Measurements from ENCODE around the gene PLSCR2.

DNA sequence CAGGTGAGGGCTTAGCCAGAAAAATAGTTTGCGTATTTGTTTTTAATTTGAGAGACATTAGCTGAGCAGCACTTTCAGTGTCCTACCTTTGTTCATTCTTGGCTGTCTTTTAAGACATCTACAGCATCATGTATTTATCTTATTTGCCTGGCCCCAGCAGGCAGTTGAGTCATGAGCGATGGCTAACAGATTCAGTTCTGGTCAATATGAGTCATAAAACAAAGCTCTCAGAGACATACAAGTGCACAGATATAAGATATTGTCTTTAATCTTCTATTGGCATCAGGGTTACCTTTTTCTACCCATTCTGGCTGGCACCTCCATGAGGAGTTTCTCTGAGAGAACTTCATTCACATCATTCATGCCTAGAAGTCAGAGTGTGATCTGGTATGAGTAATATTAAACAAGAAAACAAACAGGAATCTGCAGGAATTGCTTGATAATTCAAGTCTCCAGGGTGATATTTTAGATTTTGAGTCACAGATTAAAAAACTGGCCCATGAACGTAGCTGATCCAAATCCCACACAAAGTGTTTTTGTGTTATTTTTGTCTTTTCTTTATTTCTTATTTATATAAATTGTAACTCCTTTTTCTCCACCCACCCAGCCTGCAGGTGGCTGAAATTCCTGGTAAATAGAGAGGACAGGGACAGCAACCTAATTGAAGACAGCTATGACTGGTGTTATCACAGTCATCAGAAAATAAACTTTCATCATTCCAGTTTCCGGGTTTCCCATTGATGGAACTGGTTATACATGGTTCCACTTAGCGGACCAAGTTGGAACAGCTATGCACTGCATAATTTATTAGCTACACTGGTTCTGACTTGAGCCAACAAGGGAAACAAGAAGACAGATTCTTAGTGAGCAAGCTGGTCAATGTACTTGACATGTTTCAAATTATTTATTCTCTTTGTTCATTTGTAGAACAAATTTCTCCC is 47.3 kb downstream of the PLSCR2 start:
- TF ChIP-seq ZNF610 (tag by site-specific recombination; IDR thresholded peaks at IDR 0.05; ENCODE audit: borderline replicate concordance) (no peak), ZNF274 (IDR thresholded peaks at IDR 0.05; ENCODE audit: low read length) (no peak), ZNF274 (tag by site-specific recombination; IDR thresholded peaks at IDR 0.05; ENCODE audit: borderline replicate concordance) (no peak)
- TF ChIP-seq, protein P1, sequence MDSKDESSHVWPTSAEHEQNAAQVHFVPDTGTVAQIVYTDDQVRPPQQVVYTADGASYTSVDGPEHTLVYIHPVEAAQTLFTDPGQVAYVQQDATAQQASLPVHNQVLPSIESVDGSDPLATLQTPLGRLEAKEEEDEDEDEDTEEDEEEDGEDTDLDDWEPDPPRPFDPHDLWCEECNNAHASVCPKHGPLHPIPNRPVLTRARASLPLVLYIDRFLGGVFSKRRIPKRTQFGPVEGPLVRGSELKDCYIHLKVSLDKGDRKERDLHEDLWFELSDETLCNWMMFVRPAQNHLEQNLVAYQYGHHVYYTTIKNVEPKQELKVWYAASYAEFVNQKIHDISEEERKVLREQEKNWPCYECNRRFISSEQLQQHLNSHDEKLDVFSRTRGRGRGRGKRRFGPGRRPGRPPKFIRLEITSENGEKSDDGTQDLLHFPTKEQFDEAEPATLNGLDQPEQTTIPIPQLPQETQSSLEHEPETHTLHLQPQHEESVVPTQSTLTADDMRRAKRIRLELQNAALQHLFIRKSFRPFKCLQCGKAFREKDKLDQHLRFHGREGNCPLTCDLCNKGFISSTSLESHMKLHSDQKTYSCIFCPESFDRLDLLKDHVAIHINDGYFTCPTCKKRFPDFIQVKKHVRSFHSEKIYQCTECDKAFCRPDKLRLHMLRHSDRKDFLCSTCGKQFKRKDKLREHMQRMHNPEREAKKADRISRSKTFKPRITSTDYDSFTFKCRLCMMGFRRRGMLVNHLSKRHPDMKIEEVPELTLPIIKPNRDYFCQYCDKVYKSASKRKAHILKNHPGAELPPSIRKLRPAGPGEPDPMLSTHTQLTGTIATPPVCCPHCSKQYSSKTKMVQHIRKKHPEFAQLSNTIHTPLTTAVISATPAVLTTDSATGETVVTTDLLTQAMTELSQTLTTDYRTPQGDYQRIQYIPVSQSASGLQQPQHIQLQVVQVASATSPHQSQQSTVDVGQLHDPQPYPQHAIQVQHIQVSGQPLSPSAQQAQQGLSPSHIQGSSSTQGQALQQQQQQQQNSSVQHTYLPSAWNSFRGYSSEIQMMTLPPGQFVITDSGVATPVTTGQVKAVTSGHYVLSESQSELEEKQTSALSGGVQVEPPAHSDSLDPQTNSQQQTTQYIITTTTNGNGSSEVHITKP (tag by site-specific recombination; IDR thresholded peaks at IDR 0.05) = no peak
- TF ChIP-seq, protein P2, sequence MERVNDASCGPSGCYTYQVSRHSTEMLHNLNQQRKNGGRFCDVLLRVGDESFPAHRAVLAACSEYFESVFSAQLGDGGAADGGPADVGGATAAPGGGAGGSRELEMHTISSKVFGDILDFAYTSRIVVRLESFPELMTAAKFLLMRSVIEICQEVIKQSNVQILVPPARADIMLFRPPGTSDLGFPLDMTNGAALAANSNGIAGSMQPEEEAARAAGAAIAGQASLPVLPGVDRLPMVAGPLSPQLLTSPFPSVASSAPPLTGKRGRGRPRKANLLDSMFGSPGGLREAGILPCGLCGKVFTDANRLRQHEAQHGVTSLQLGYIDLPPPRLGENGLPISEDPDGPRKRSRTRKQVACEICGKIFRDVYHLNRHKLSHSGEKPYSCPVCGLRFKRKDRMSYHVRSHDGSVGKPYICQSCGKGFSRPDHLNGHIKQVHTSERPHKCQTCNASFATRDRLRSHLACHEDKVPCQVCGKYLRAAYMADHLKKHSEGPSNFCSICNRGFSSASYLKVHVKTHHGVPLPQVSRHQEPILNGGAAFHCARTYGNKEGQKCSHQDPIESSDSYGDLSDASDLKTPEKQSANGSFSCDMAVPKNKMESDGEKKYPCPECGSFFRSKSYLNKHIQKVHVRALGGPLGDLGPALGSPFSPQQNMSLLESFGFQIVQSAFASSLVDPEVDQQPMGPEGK (tag by site-specific recombination; IDR thresholded peaks at IDR 0.05) = no peak
- TF ChIP-seq, protein P3, sequence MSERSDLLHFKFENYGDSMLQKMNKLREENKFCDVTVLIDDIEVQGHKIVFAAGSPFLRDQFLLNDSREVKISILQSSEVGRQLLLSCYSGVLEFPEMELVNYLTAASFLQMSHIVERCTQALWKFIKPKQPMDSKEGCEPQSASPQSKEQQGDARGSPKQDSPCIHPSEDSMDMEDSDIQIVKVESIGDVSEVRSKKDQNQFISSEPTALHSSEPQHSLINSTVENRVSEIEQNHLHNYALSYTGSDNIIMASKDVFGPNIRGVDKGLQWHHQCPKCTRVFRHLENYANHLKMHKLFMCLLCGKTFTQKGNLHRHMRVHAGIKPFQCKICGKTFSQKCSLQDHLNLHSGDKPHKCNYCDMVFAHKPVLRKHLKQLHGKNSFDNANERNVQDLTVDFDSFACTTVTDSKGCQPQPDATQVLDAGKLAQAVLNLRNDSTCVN (tag by site-specific recombination; optimal IDR thresholded peaks at IDR 0.05) = no peak
